BJ (cell line): ENCODE data around the gene ZNF835. TPM values are rescaled to one million over a fixed set of nuclear protein-coding genes. Genes with fewer than 3 reads are reported as not detected.

Experiments used
- CTCF ChIA-PET: fragments of 350-600 bp; formaldehyde crosslinking; extraction: SDS; loops from one replicate; lab custom pipeline; 2021; ENCODE audit warnings: antibody characterized with exemption, inconsistent platforms; lab: Yijun Ruan, JAX
- POLR2A ChIA-PET: fragments of 300-600 bp; sonication (Branson Sonifier 250); formaldehyde crosslinking; extraction: SDS; loops from one replicate; lab custom pipeline; 2021; ENCODE audit warnings: antibody characterized with exemption; lab: Charles Lee
- DNase-seq: peaks from one replicate; pipeline ENCODE4 v3.0.0-alpha.2; 2011; ENCODE audit warnings: low read depth
- H3K27me3 ChIP-seq: 2 replicates; pipeline ENCODE4 v1.6.0; 2011; ENCODE audit warnings: low read length; ENCODE audit not compliant: control insufficient read depth, insufficient read depth
- H3K36me3 ChIP-seq: 2 replicates; pipeline ENCODE4 v1.5.1; 2011; ENCODE audit warnings: low read length; ENCODE audit not compliant: control insufficient read depth, insufficient read depth
- H3K4me3 ChIP-seq: 2 replicates; pipeline ENCODE4 v1.5.1; 2011; ENCODE audit warnings: low read depth, mild to moderate bottlenecking, control low read depth, low read length
- polyA plus RNA-seq: library from polyadenylated mRNA; depleted of rRNA; stranded (reverse); fragments of >200 nt; gene quantifications from 2 replicates; pipeline ENCODE4 v1.2.3, GENCODE V29; 2011
- TF ChIP-seq, protein P1 (sequence below): IDR thresholded peaks from 2 replicates; pipeline ENCODE4 v1.5.1; 2011; ENCODE audit warnings: low read depth, mild to moderate bottlenecking, control low read depth, inconsistent platforms, low read length, moderate library complexity; ENCODE audit not compliant: insufficient read depth

Gene ZNF835
- polyA plus RNA-seq, 1 experiment: not detected

DNA sequence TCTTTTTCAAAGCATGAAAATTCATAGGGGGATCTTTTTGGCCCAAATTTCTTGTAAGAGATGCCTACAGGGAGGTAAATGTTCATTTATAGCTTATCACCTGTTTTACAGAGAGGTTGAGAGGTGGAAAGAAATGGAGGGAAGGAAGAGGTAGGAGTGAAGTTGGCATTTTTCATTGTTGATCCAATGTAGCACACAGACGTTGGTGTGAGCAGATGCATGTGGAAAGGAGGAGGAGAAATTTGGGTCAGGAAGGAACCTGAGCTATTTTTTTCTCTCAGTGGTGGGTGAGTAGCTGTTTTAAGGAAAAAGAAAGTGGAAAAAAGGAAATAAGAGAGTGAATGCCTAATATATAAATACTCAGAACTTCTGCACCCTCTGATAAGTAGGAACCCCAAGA lies 38.5 kb downstream of the ZNF835 start:
- Histone ChIP-seq H3K27me3 (no peaks in the 10 kb centered on the region), H3K36me3 (no peaks in the 10 kb centered on the region), H3K4me3 (no peak overlapping the region)
- DNase-seq: no peak
- ChIA-PET CTCF (no interaction called here), POLR2A (no interaction called here)
- TF ChIP-seq, protein P1, sequence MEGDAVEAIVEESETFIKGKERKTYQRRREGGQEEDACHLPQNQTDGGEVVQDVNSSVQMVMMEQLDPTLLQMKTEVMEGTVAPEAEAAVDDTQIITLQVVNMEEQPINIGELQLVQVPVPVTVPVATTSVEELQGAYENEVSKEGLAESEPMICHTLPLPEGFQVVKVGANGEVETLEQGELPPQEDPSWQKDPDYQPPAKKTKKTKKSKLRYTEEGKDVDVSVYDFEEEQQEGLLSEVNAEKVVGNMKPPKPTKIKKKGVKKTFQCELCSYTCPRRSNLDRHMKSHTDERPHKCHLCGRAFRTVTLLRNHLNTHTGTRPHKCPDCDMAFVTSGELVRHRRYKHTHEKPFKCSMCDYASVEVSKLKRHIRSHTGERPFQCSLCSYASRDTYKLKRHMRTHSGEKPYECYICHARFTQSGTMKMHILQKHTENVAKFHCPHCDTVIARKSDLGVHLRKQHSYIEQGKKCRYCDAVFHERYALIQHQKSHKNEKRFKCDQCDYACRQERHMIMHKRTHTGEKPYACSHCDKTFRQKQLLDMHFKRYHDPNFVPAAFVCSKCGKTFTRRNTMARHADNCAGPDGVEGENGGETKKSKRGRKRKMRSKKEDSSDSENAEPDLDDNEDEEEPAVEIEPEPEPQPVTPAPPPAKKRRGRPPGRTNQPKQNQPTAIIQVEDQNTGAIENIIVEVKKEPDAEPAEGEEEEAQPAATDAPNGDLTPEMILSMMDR: no peak

DNA sequence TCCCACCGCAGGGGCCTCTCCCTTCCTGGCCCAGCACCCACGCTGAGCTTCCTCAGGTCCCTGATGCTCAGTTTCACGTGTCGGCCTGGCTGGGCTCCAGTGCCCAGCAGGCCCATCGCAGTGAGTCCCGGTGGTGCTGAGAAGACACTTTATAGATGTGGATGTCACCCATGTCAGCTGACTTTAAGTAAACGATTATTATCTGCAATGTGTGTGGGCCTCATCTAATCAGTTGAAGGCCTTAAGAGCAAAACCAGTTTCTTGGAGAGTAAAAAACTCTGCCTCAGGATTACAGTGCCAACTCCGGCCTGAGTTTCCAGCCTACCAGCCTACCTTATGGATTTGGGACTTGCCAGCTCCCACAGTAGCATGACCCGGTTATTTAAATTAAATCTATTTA lies 45.8 kb downstream of the ZNF835 start:
- no peak overlapping the region for H3K4me3 ChIP-seq
- no peak for DNase-seq
- CTCF ChIA-PET: interaction anchor here (1.1 kb wide), 1 partner anchor 21 kb away, joined by 3 read pairs; no protein-coding TSS in a partner anchor
- POLR2A ChIA-PET: no interaction called here
- TF ChIP-seq, protein P1: no peak
- H3K27me3 ChIP-seq: no peaks in the 10 kb centered on the region
- H3K36me3 ChIP-seq: peaks cover 19% of the 10 kb centered on the region

DNA sequence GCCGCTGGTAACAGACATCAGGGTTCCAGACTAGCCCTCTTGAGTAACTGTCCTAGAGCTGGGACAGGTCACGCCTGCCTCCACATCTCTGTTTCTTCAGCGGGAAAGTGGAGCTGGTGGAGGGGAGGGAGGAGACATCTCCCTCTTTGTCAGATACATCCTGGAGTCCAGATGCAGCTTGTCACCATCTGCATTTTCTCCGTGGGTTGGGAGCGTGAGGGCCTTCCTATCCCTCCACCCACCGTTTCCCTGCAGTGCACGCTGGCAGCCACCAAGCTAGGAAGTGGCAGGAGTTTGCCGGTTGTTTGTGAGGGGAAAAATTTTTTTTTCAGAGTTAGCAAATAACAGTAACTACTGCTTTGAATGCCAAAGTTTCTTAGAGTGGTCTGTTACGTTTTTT lies 48.6 kb downstream of the ZNF835 start:
- H3K4me3 ChIP-seq: no peak overlapping the region
- no peaks in the 10 kb centered on the region for H3K27me3 ChIP-seq
- no peak for DNase-seq
- ChIA-PET POLR2A (no interaction called here), CTCF (no interaction called here)
- peaks cover 19% of the 10 kb centered on the region for H3K36me3 ChIP-seq
- TF ChIP-seq, protein P1: no peak

DNA sequence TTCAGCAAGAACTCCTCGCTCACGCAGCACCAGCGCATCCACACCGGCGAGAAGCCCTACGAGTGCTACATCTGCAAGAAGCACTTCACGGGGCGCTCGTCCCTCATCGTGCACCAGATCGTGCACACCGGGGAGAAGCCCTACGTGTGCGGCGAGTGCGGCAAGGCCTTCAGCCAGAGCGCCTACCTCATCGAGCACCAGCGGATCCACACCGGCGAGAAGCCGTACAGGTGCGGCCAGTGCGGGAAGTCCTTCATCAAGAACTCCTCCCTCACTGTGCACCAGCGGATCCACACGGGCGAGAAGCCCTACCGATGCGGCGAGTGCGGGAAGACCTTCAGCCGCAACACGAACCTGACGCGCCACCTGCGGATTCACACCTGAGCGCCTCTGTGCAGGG lies 49.2 kb downstream of the ZNF835 start:
- CTCF ChIA-PET: no interaction called here
- peaks cover 19% of the 10 kb centered on the region for H3K36me3 ChIP-seq
- TF ChIP-seq, protein P1: no peak
- no peak for DNase-seq
- POLR2A ChIA-PET: no interaction called here
- H3K4me3 ChIP-seq: no peak overlapping the region
- H3K27me3 ChIP-seq: no peaks in the 10 kb centered on the region

DNA sequence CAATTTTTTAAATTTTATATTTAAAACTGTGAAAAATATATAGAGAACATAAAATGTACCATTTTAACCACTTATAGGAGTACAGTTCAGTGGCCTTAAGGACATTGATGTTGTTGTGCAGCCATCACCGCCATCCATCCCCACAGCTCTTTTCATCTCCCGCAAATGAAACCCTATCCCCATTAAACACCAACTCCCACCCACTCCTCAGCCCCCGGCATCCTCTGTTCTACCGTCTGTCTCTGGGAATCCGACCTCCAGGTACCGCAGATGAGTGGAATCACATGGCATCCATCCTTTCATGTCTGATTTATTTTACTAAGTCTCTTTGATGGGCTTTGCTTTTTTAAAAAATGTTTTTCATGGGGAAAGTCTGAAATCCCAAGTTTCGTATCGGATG lies 52.4 kb downstream of the ZNF835 start:
- POLR2A ChIA-PET: no interaction called here
- no peak overlapping the region for H3K4me3 ChIP-seq
- no peaks in the 10 kb centered on the region for H3K27me3 ChIP-seq
- no peak for DNase-seq
- CTCF ChIA-PET: no interaction called here
- peaks cover 15% of the 10 kb centered on the region for H3K36me3 ChIP-seq
- TF ChIP-seq, protein P1: no peak
